CD4-positive, alpha-beta T cell (primary cell): ENCODE measurements around the gene CCDC110. TPM values are rescaled to one million over a fixed set of nuclear protein-coding genes. Genes with fewer than 3 reads are reported as not detected.
A peak's percentile ranks its signal among the peaks of the same experiment; 100 is the strongest.
"Not testable (repeated sequence)": the region's sequence is repeated elsewhere in the genome, so short reads cannot be mapped to it uniquely, and the experiment has no call there.

Source experiments
- ATAC-seq: fragments of 200-7000 bp; cut with Tn5 transposase; one replicate; pipeline ENCODE4 v1.10.0; 2022; ENCODE audit warnings: mild to moderate bottlenecking; ENCODE audit not compliant: poor library complexity
- CTCF ChIA-PET: fragments of 350-600 bp; sonication (Branson Sonifier 250); formaldehyde crosslinking; loops from one replicate; lab custom pipeline; 2021; ENCODE audit warnings: antibody characterized with exemption, inconsistent platforms; lab: Charles Lee
- POLR2A ChIA-PET: fragments of 350-600 bp; sonication (Branson Sonifier 250); formaldehyde crosslinking; loops from one replicate; lab custom pipeline; 2021; ENCODE audit warnings: antibody characterized with exemption, inconsistent platforms; lab: Charles Lee
- DNase-seq, 14 experiments: peaks; one replicate each; pipeline ENCODE4 v3.0.0-alpha.2; 2013 to 2020; ENCODE audit warnings: mixed read lengths in 2 of 14
- H3K27ac ChIP-seq, 2 donors: one replicate each; pipeline versions ENCODE4 v1.5.1 to v1.7.0; 2013; ENCODE audit warnings: low read length in 2 of 2, low read depth in 1 of 2, mild to moderate bottlenecking in 1 of 2
- H3K27me3 ChIP-seq, 2 experiments: 1 replicate in 1 of 2; 2 replicates in 1 of 2; pipeline versions ENCODE4 v1.6.1 to v1.7.0; 2013; ENCODE audit warnings: low read length in 2 of 2, control low read depth in 1 of 2, mild to moderate bottlenecking in 1 of 2, moderate library complexity in 1 of 2; ENCODE audit not compliant: insufficient read depth in 2 of 2, control insufficient read depth in 1 of 2
- H3K36me3 ChIP-seq: one replicate; pipeline ENCODE4 v1.6.1; 2013; ENCODE audit warnings: low read length, control low read depth; ENCODE audit not compliant: insufficient read depth
- H3K4me1 ChIP-seq: one replicate; pipeline ENCODE4 v1.6.1; 2013; ENCODE audit warnings: low read length, control low read depth; ENCODE audit not compliant: insufficient read depth
- H3K4me3 ChIP-seq: one replicate; pipeline ENCODE4 v1.5.1; 2013; ENCODE audit warnings: mild to moderate bottlenecking, low read length, moderate library complexity
- H3K9me3 ChIP-seq, 2 experiments: 1 replicate in 1 of 2; 2 replicates in 1 of 2; pipeline versions ENCODE4 v1.6.1 to v1.7.0; 2013; ENCODE audit warnings: low read length in 2 of 2, mild to moderate bottlenecking in 2 of 2, control low read depth in 1 of 2, moderate library complexity in 1 of 2; ENCODE audit not compliant: control insufficient read depth in 1 of 2, insufficient read depth in 1 of 2
- H3K27ac Mint-ChIP-seq: one replicate; pipeline ENCODE4 v1.8.0; 2020; ENCODE audit warnings: mixed read lengths
- H3K27me3 Mint-ChIP-seq: one replicate; pipeline ENCODE4 v1.8.0; 2021; ENCODE audit warnings: mixed read lengths
- H3K36me3 Mint-ChIP-seq: one replicate; pipeline ENCODE4 v1.8.0; 2021; ENCODE audit warnings: low read depth, mixed read lengths
- H3K4me1 Mint-ChIP-seq: one replicate; pipeline ENCODE4 v1.8.0; 2021; ENCODE audit warnings: low read depth, mixed read lengths
- H3K4me3 Mint-ChIP-seq: one replicate; pipeline ENCODE4 v1.8.0; 2020; ENCODE audit warnings: mild to moderate bottlenecking, mixed read lengths
- H3K9me3 Mint-ChIP-seq: one replicate; pipeline ENCODE4 v1.8.0; 2020; ENCODE audit warnings: mixed read lengths
- CTCF ChIP-seq: fragments of 200-600 bp; IDR thresholded peaks from one replicate; pipeline ENCODE4 v1.8.0; 2022; ENCODE audit warnings: antibody characterized with exemption, mild to moderate bottlenecking
- intact Hi-C, 2 experiments: fragments of 100-400 bp; cut with DNase I in 1 of 2; cut with micrococcal nuclease in 1 of 2; formaldehyde crosslinking; loops; one replicate each; pipeline versions ENCODE4 v1.15.1 to v1.9.0; 2023 to 2025; cut with DNase I, micrococcal nuclease
- total RNA-seq, 174 experiments: library from RNA in 2 of 174; stranded (reverse) in 2 of 174; gene quantifications; one replicate each; pipeline ENCODE4 v1.2.3 and lab custom pipeline; 2021 to 2026

The CCDC110 gene
- total RNA-seq, 2 experiments from 2014 or later, result 0.34 to 0.36 TPM

- no peak for TF ChIP-seq CTCF
- Histone ChIP-seq H3K4me1 (peaks cover 16% of the 10 kb centered on the region), H3K4me3 (no peak overlapping the region), H3K27ac (no peak overlapping the region), H3K36me3 (no peaks in the 10 kb centered on the region), H3K27me3 (peaks cover 22 to 31% of the 10 kb centered on the region in 2 experiments), H3K9me3 (no peaks in the 10 kb centered on the region)
- Mint-ChIP-seq H3K9me3 (no peaks in the 10 kb centered on the region), H3K36me3 (no peaks in the 10 kb centered on the region), H3K27ac (no peak overlapping the region), H3K4me1 (peaks cover 23% of the 10 kb centered on the region), H3K4me3 (peak overlapping the region; percentile 3), H3K27me3 (peaks cover 77% of the 10 kb centered on the region)
- peak in 3 of 14 experiments; percentile 32 to 51 (median 32) for DNase-seq
- POLR2A ChIA-PET, result no interaction called here
- intact Hi-C loops, result no loop called here
- CTCF ChIA-PET, result no interaction called here
- ATAC-seq, result peak; percentile 29
Observed at GRCh38 chr4:185513489-185514181, 42.1 kb upstream of the CCDC110 start.

GRCh38 chr4:185512516-185512915 lies 41.0 kb upstream of the CCDC110 start:
- Mint-ChIP-seq H3K4me1 (peaks cover 23% of the 10 kb centered on the region), H3K4me3 (no peak overlapping the region), H3K9me3 (no peaks in the 10 kb centered on the region), H3K27ac (no peak overlapping the region), H3K36me3 (no peaks in the 10 kb centered on the region), H3K27me3 (peaks cover 83% of the 10 kb centered on the region)
- no peak for DNase-seq
- H3K36me3 ChIP-seq, result no peaks in the 10 kb centered on the region
- H3K4me3 ChIP-seq, result no peak overlapping the region
- CTCF ChIA-PET, result no interaction called here
- H3K4me1 ChIP-seq, result peaks cover 16% of the 10 kb centered on the region
- H3K27ac ChIP-seq, result no peak overlapping the region
- intact Hi-C loops, result no loop called here
- ATAC-seq, result no peak
- POLR2A ChIA-PET, result no interaction called here
- H3K27me3 ChIP-seq, result peaks cover 22 to 34% of the 10 kb centered on the region in 2 experiments
- H3K9me3 ChIP-seq, result no peaks in the 10 kb centered on the region
- no peak for TF ChIP-seq CTCF

GRCh38 chr4:185511243-185511642 lies 39.7 kb upstream of the CCDC110 start:
- H3K27ac ChIP-seq, H3K9me3 Mint-ChIP-seq, H3K9me3 ChIP-seq, H3K27ac Mint-ChIP-seq, H3K4me3 ChIP-seq, H3K36me3 Mint-ChIP-seq, H3K36me3 ChIP-seq, ATAC-seq, intact Hi-C loops, DNase-seq, H3K4me3 Mint-ChIP-seq: not testable (repeated sequence)
- Mint-ChIP-seq H3K4me1 (peaks cover 23% of the 10 kb centered on the region), H3K27me3 (peaks cover 83% of the 10 kb centered on the region)
- peaks cover 16% of the 10 kb centered on the region for H3K4me1 ChIP-seq
- POLR2A ChIA-PET, result interaction anchor here (0.7 kb wide), 1 partner anchor 12 kb away, joined by 3 read pairs; no protein-coding TSS in a partner anchor
- H3K27me3 ChIP-seq, result peaks cover 22 to 38% of the 10 kb centered on the region in 2 experiments
- CTCF ChIA-PET, result interaction anchor here (0.6 kb wide), 1 partner anchor 135 kb away, joined by 3 read pairs; no protein-coding TSS in a partner anchor
